GM20000 (cell line): ENCODE results near the gene DIS3L2.

Experiments
- DNase-seq: peaks from one replicate; pipeline ENCODE4 v3.0.0; 2012; ENCODE audit warnings: low spot score
- TF ChIP-seq, protein P1 (sequence below): IDR thresholded peaks from 2 replicates; pipeline ENCODE4 v1.5.1; 2012; ENCODE audit warnings: mild to moderate bottlenecking, control low read depth; ENCODE audit errors: extremely low read depth, missing control alignments

DIS3L2 gene

DNA sequence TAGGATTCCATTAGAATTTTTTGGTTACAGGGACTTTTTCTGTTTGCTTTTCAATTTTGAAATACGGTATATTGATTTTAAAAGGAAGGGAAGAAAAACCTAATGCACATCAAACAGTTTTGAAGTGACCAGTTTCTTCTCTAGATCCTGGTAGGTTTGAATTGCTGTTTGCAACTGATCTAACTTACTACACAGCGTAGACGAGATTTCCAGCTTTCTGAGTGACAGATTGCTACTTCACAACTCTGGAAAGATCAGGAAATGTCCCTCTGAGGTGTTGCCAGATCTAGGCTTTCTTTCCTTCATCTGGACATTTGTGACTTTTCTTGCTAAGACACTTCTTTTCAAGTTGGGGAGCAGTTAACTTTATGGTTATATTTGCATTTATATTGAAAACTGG, 112.2 kb downstream of the DIS3L2 start:
- TF ChIP-seq, protein P1, sequence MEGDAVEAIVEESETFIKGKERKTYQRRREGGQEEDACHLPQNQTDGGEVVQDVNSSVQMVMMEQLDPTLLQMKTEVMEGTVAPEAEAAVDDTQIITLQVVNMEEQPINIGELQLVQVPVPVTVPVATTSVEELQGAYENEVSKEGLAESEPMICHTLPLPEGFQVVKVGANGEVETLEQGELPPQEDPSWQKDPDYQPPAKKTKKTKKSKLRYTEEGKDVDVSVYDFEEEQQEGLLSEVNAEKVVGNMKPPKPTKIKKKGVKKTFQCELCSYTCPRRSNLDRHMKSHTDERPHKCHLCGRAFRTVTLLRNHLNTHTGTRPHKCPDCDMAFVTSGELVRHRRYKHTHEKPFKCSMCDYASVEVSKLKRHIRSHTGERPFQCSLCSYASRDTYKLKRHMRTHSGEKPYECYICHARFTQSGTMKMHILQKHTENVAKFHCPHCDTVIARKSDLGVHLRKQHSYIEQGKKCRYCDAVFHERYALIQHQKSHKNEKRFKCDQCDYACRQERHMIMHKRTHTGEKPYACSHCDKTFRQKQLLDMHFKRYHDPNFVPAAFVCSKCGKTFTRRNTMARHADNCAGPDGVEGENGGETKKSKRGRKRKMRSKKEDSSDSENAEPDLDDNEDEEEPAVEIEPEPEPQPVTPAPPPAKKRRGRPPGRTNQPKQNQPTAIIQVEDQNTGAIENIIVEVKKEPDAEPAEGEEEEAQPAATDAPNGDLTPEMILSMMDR, result no peak
- DNase-seq, result no peak

DNA sequence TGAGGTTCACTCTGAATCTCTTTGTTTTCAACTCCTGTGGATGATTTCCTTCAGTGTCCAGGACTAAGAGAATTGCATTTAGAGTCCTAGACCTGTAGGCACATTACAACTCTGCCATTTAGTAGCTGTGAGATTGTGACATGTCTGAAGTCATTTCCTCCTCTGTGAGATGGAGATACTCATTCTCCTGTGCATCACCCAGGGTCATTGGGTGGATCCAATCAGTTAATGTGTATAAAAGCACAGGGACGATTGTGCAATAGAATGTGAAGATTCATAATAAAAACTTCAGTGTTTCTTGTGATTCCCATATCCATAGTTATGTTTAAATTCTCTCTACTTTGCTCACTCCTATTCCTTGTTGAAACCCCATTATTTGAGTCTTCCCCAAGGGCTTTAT, 113.6 kb downstream of the DIS3L2 start:
- DNase-seq, result no peak
- TF ChIP-seq, protein P1, result no peak

DNA sequence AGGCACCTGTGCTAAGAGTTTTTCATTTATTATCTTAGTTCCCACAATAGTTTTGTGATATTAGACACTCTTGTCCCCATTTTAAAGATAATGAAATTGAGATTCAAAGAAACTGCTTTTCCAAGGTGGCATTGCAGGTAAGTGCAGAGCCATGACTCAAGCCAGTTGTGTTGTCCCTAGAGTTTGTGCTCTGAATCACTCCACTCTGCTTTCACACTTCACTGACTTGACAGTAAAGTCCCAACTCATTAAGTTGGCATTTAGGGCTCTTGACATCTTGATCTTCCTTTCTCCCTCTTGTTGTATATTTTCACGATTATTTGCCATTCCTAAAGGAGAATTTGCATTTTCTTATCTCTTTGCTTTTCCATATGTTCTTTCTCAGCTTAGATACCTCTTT, 114.3 kb downstream of the DIS3L2 start:
- DNase-seq, result no peak

DNA sequence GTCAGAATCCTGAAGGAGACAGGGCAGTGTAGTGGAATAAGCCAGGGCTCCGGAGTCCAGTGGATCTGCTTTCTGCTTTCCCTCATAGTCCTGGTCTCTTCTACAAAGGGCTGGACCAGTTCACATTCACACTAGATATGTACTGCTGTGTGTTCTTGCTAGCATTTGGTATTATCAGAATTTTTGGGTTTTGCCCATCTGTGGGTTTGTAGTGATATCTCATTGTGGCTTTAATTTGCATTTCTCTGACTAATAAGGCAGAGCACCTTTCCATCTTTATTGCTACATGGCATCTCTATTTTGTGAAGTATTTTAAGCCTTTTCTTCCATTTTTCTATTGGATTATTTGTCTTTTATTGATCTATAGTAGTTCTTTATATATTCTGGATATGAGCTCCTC, 114.8 kb downstream of the DIS3L2 start:
- TF ChIP-seq, protein P1, result no peak
- no peak for DNase-seq

More for the DNA sequence above, 114.3 kb downstream of the DIS3L2 start:
- TF ChIP-seq, protein P1, result no peak

DNA sequence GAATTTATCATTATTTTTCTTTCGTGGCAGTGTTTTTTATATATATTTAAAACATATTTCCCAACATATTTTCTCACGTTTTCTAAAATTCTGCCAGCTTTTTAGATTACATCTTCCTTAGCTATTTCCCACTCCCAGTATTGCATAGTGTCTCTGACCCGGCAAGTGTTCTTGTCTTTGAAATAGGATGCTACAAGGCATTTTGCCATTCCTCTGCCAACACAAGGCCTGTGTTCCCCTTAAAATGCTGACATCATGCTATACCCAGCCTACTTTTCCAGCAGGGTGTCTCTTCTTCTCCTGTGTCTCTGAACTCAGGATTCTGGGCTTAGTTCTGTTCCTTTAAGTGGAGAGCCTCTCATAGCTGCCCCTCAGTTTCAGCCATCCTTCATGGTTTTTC, 115.2 kb downstream of the DIS3L2 start:
- TF ChIP-seq, protein P1, result no peak
- no peak for DNase-seq

DNA sequence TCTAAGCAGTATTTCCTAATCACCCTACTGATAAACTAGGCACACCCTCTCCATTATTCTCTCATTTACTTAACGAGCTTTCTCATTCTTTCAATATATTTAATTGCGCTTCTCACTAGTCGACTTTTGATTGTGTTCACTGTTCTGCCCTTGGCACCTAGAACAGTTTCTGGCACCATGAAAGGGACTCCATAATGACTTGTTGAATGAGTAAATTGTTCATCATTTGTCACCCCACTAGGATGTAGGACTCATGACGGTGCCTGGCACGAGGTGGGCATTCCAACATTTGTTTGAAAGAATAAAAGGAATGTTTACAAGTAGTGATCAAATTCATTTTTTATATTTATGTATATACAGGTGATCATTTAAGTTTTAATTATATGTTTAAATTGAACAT, 123.7 kb downstream of the DIS3L2 start:
- TF ChIP-seq, protein P1, result no peak
- DNase-seq, result no peak

DNA sequence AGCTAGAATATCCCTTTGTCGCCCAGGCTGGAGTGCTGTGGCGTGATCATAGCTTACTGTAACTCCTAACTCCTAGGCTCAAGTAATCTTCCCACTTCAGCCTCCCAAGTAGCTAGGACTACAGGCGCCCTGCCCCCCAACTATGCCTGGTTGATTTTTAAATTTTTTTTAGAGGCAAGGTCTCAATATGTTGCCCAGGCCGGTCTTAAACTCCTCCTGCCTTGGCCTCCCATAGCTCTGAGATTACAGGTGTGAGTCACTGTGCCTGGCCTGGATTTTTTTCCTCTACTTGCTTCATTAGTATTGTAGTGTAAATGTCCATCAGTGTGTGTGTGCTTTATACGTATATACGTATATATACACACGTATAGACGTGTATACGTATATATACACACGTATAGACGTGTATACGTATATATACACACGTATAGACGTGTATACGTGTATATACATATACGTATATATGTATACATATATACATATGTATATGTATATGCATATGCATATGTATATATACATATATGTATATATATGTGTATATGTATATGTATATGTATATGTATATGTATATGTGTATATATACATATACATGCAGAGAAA, 124.4 kb downstream of the DIS3L2 start:
- TF ChIP-seq, protein P1, result no peak

More for the DNA sequence above, 124.4 kb downstream of the DIS3L2 start:
- no peak for DNase-seq
